Endothelial cell of umbilical vein (primary cell): ENCODE data around the gene CD8A. TPM values are rescaled to one million over a fixed set of nuclear protein-coding genes. Genes with fewer than 3 reads are reported as not detected.

ENCODE experiments used
- BruUV-seq: library from RNA; stranded (reverse); fragments of 400-500 nt; replicated peaks from 2 replicates; lab custom pipeline; 2021; lab: Mats Ljungman, UMichigan
- CTCF ChIA-PET: fragments of 300-600, 350-600 bp; sonication (Branson Sonifier 250); formaldehyde crosslinking; loops from one replicate; lab custom pipeline; 2021; ENCODE audit warnings: antibody characterized with exemption, inconsistent platforms; lab: Charles Lee
- POLR2A ChIA-PET: fragments of 300-600, 350-600 bp; sonication (Branson Sonifier 250); formaldehyde crosslinking; loops from one replicate; lab custom pipeline; 2021; ENCODE audit warnings: antibody characterized with exemption, inconsistent platforms; lab: Charles Lee
- DNase-seq: peaks from one replicate; pipeline ENCODE4 v3.0.0-alpha.2; 2011; ENCODE audit warnings: low read depth, low spot score
- FAIRE-seq: peaks from 2 replicates; lab custom pipeline; 2011; peaks lifted over from hg19 to GRCh38; lab: Jason Lieb, UNC
- H2AFZ ChIP-seq: 2 replicates; pipeline ENCODE4 v1.6.0; 2012; ENCODE audit warnings: low read depth, low read length, control low read depth, inconsistent platforms
- H3K27ac ChIP-seq: 2 replicates; pipeline ENCODE4 v1.5.1; 2011; ENCODE audit warnings: low read depth, mild to moderate bottlenecking, control low read depth, low read length, moderate library complexity; ENCODE audit not compliant: insufficient read depth
- H3K27me3 ChIP-seq, 2 experiments: 2 replicates each; pipeline versions ENCODE4 v1.6.0 to v1.6.1; 2011; ENCODE audit warnings: low read length in 2 of 2, mixed read lengths in 1 of 2; ENCODE audit not compliant: control insufficient read depth in 2 of 2, insufficient read depth in 2 of 2
- H3K36me3 ChIP-seq, 2 experiments: 2 replicates in 1 of 2; 3 replicates in 1 of 2; pipeline ENCODE4 v1.5.1; 2011; ENCODE audit warnings: low read length in 2 of 2, mild to moderate bottlenecking in 1 of 2, moderate library complexity in 1 of 2; ENCODE audit not compliant: control insufficient read depth in 2 of 2, insufficient read depth in 2 of 2; ENCODE audit errors: extremely low read depth in 1 of 2
- H3K4me1 ChIP-seq: 3 replicates; pipeline ENCODE4 v1.5.1; 2011; ENCODE audit warnings: mild to moderate bottlenecking, low read length; ENCODE audit not compliant: control insufficient read depth, insufficient read depth; ENCODE audit errors: extremely low read depth
- H3K4me2 ChIP-seq: 2 replicates; pipeline ENCODE4 v1.6.1; 2011; ENCODE audit warnings: low read length, control low read depth, mixed read lengths; ENCODE audit not compliant: insufficient read depth
- H3K4me3 ChIP-seq, 3 experiments: fragments of 200-600 bp in 1 of 3; sonication (generic), shearing (Covaris generic) in 1 of 3; replicated peaks in 1 of 3; 2 replicates each; pipeline ENCODE4 v1.5.1; 2011 to 2016; ENCODE audit warnings: control low read depth in 3 of 3, low read length in 3 of 3, mild to moderate bottlenecking in 2 of 3, inconsistent platforms in 1 of 3, low read depth in 1 of 3, moderate library complexity in 1 of 3; ENCODE audit not compliant: insufficient read depth in 1 of 3
- H3K79me2 ChIP-seq: 2 replicates; pipeline ENCODE4 v1.6.0; 2012; ENCODE audit warnings: low read length, inconsistent platforms; ENCODE audit not compliant: control insufficient read depth, insufficient read depth
- H3K9ac ChIP-seq: replicated peaks from 2 replicates; pipeline ENCODE3; 2011; ENCODE audit warnings: low read length, control low read depth; ENCODE audit not compliant: insufficient read depth; ENCODE audit errors: extremely low read depth
- H3K9me1 ChIP-seq: replicated peaks from 3 replicates; pipeline ENCODE4 v1.6.0; 2011; ENCODE audit warnings: mild to moderate bottlenecking, low read length; ENCODE audit not compliant: control insufficient read depth, insufficient read depth; ENCODE audit errors: extremely low read depth
- H3K9me3 ChIP-seq: replicated peaks from 2 replicates; pipeline ENCODE4 v1.5.1; 2012; ENCODE audit warnings: low read length, inconsistent platforms; ENCODE audit not compliant: control insufficient read depth, insufficient read depth
- H4K20me1 ChIP-seq: replicated peaks from 2 replicates; pipeline ENCODE3; 2011; ENCODE audit warnings: mild to moderate bottlenecking, low read length; ENCODE audit not compliant: control insufficient read depth, insufficient read depth; ENCODE audit errors: extremely low read depth
- EZH2 ChIP-seq: IDR thresholded peaks from 2 replicates; pipeline ENCODE4 v1.6.1; 2012; ENCODE audit warnings: borderline replicate concordance, low read depth, mild to moderate bottlenecking, moderate library complexity, low read length, inconsistent platforms; ENCODE audit not compliant: severe bottlenecking
- FOS ChIP-seq: IDR thresholded peaks from 2 replicates; pipeline ENCODE4 v1.6.1; 2011; ENCODE audit warnings: mild to moderate bottlenecking, low read length, moderate library complexity, borderline replicate concordance; ENCODE audit not compliant: insufficient read depth
- GATA2 ChIP-seq: IDR thresholded peaks from 2 replicates; pipeline ENCODE4 v1.7.0; 2011; ENCODE audit warnings: low read depth, mild to moderate bottlenecking, moderate library complexity, mixed read lengths, low read length; ENCODE audit not compliant: insufficient read length, insufficient read depth
- JUN ChIP-seq: IDR thresholded peaks from 2 replicates; pipeline ENCODE4 v1.6.1; 2011; ENCODE audit warnings: borderline replicate concordance, low read depth; ENCODE audit not compliant: insufficient read length, insufficient read depth
- MYC ChIP-seq: IDR thresholded peaks from one replicate; pipeline ENCODE4 v1.6.1; 2011; ENCODE audit warnings: mild to moderate bottlenecking, low read depth, low read length
- POLR2A ChIP-seq: IDR thresholded peaks from 2 replicates; pipeline ENCODE4 v1.6.1; 2012; ENCODE audit warnings: low read depth, mild to moderate bottlenecking, control low read depth, low read length
- POLR2AphosphoS5 ChIP-seq: IDR thresholded peaks from 2 replicates; pipeline ENCODE4 v1.6.1; 2012; ENCODE audit warnings: low read depth, mild to moderate bottlenecking, control low read depth, low read length, moderate library complexity; ENCODE audit not compliant: insufficient read depth
- dilution Hi-C: fragments of 300-500 bp; cut with MboI; formaldehyde crosslinking; loops from one replicate; pipeline ENCODE4 v1.15.0; 2019; ENCODE audit warnings: low sequenced_read_pairs; ENCODE audit not compliant: extremely low pct_ligation_motif_present
- intact Hi-C: fragments of 100-400 bp; cut with micrococcal nuclease; formaldehyde crosslinking; loops from one replicate; pipeline ENCODE4 v1.10.0; 2022
- polyA plus RNA-seq, 4 experiments: library from polyadenylated mRNA; depleted of rRNA in 3 of 4; stranded (reverse) in 3 of 4; unstranded in 1 of 4; fragments of >200 nt; gene quantifications; 2 replicates each; pipeline versions ENCODE4 v1.2.1 to v1.2.3, GENCODE V29; 2011 to 2012; ENCODE audit warnings: missing spikeins in 1 of 4
- total RNA-seq: library from RNA; stranded (reverse); gene quantifications from 2 replicates; pipeline ENCODE4 v1.2.3, GENCODE V29; 2021
- TF ChIP-seq, protein P1 (sequence below), 2 donors: IDR thresholded peaks; 1 replicate in 1 of 2; 2 replicates in 1 of 2; pipeline ENCODE4 v1.5.1; 2011; ENCODE audit warnings: low read length in 2 of 2, mild to moderate bottlenecking in 2 of 2, moderate library complexity in 2 of 2, control low read depth in 1 of 2, inconsistent platforms in 1 of 2, low read depth in 1 of 2; ENCODE audit not compliant: insufficient read depth in 1 of 2; ENCODE audit errors: extremely low read depth in 1 of 2
- TF ChIP-seq, protein P2 (sequence below): IDR thresholded peaks from 2 replicates; pipeline ENCODE4 v1.6.1; 2011; ENCODE audit not compliant: insufficient read depth, insufficient read length

CD8A gene
- total and polyA plus RNA-seq, 2 donors (not counting 3 experiments of a cell fraction or from before 2014, with no cell fraction given): not detected

DNA sequence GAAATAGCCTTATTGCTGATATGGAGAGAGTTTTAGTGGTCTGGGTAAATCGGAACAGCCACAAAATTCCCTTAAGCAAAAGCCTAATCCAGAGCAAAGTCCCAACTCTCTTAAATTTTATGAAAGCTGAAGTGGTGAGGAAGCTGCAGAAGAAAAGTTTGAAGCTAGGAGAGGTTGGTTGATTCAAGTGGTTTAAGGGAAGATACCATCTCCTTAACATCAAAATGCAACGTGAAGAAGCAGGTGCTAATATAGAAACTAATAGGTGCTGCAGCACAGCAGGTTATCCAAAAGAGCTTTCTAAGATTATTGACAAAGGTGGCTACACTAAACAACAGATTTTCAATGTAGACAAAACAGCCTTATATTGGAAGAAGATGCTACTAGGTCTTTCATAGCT is 28.2 kb upstream of the CD8A start:
- intact Hi-C loops: no loop called here
- BruUV-seq: no TSS peak
- CTCF ChIA-PET: no interaction called here

More for the DNA sequence above, 28.2 kb upstream of the CD8A start:
- TF ChIP-seq MYC (no peak), EZH2 (no peak), POLR2A (no peak), GATA2 (no peak), JUN (no peak), FOS (no peak), POLR2AphosphoS5 (no peak)
- TF ChIP-seq, protein P1, sequence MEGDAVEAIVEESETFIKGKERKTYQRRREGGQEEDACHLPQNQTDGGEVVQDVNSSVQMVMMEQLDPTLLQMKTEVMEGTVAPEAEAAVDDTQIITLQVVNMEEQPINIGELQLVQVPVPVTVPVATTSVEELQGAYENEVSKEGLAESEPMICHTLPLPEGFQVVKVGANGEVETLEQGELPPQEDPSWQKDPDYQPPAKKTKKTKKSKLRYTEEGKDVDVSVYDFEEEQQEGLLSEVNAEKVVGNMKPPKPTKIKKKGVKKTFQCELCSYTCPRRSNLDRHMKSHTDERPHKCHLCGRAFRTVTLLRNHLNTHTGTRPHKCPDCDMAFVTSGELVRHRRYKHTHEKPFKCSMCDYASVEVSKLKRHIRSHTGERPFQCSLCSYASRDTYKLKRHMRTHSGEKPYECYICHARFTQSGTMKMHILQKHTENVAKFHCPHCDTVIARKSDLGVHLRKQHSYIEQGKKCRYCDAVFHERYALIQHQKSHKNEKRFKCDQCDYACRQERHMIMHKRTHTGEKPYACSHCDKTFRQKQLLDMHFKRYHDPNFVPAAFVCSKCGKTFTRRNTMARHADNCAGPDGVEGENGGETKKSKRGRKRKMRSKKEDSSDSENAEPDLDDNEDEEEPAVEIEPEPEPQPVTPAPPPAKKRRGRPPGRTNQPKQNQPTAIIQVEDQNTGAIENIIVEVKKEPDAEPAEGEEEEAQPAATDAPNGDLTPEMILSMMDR (IDR thresholded peaks at IDR 0.05; ENCODE audit: extremely low read depth in 1 of 2, insufficient read depth in 1 of 2, low read depth in 1 of 2, low read length in 2 of 2): no peak
- TF ChIP-seq, protein P2, sequence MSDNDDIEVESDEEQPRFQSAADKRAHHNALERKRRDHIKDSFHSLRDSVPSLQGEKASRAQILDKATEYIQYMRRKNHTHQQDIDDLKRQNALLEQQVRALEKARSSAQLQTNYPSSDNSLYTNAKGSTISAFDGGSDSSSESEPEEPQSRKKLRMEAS: no peak
- DNase-seq (no peak), FAIRE-seq (no peak)
- Histone ChIP-seq H3K36me3 (no peaks in the 10 kb centered on the region), H3K4me2 (no peak overlapping the region), H3K4me3 (no peak overlapping the region), H3K9me1 (no peaks in the 10 kb centered on the region), H3K27me3 (peaks cover 4 to 6% of the 10 kb centered on the region in 2 experiments), H3K9me3 (no peaks in the 10 kb centered on the region), H2AFZ (no peak overlapping the region), H3K9ac (no peak overlapping the region), H3K4me1 (no peaks in the 10 kb centered on the region), H3K79me2 (no peaks in the 10 kb centered on the region), H4K20me1 (no peaks in the 10 kb centered on the region), H3K27ac (no peak overlapping the region)
- dilution Hi-C loops: no loop called here
- POLR2A ChIA-PET: no interaction called here
